ENCODE measurements around the gene HDDC2. TPM values are rescaled to one million over a fixed set of nuclear protein-coding genes. Genes with fewer than 3 reads are reported as not detected.

Gene HDDC2
- total RNA-seq, 1 experiment from 2014 or later: 95.6 TPM

DNA sequence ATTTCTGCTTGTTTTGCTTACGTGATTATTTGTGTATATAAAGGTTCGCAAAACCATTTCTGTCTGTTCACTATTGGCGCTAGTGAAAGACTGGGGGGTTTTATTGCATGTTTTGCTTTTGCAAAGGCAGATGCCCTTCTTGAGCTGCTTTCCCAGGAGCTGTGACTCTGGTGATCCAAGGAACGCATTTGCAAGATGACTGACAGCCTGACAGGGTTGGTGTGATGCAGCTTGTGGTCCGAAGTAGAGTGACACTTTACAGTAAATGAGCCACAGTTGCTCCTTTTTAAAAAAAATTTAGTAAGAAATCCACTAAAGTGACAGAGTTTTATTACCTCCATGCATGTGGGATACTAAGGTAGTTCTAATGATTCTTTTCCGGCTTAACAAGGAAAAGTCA, 74.5 kb downstream of the HDDC2 start:
- Histone ChIP-seq H3K4me1 (ENCODE audit: control insufficient read depth in 1 of 2, insufficient read depth in 2 of 2, low read length in 2 of 2) (no peaks in the 10 kb centered on the region), H3K9ac (ENCODE audit: low read length) (no peak overlapping the region), H3K9me3 (ENCODE audit: control insufficient read depth in 1 of 2, insufficient read depth in 1 of 2, low read depth in 1 of 2, low read length in 2 of 2) (no peaks in the 10 kb centered on the region), H3K4me3 (replicated peaks in 1 of 2; ENCODE audit: low read depth in 1 of 2, low read length in 2 of 2) (no peak overlapping the region), H4K20me1 (ENCODE audit: insufficient read depth) (no peaks in the 10 kb centered on the region), H3K36me3 (ENCODE audit: control insufficient read depth in 1 of 2, insufficient read depth in 2 of 2, low read length in 2 of 2) (no peaks in the 10 kb centered on the region), H3K9me2 (ENCODE audit: insufficient read depth) (no peaks in the 10 kb centered on the region), H3K4me2 (ENCODE audit: low read length) (no peak overlapping the region), H3K79me2 (ENCODE audit: insufficient read depth, low read length) (no peaks in the 10 kb centered on the region), H2AFZ (ENCODE audit: low read depth, low read length, poor library complexity, severe bottlenecking) (no peak overlapping the region), H3K27me3 (ENCODE audit: insufficient read depth, low read length) (no peaks in the 10 kb centered on the region), H3K27ac (ENCODE audit: low read depth, low read length) (no peak overlapping the region)
- TF ChIP-seq, protein P1, sequence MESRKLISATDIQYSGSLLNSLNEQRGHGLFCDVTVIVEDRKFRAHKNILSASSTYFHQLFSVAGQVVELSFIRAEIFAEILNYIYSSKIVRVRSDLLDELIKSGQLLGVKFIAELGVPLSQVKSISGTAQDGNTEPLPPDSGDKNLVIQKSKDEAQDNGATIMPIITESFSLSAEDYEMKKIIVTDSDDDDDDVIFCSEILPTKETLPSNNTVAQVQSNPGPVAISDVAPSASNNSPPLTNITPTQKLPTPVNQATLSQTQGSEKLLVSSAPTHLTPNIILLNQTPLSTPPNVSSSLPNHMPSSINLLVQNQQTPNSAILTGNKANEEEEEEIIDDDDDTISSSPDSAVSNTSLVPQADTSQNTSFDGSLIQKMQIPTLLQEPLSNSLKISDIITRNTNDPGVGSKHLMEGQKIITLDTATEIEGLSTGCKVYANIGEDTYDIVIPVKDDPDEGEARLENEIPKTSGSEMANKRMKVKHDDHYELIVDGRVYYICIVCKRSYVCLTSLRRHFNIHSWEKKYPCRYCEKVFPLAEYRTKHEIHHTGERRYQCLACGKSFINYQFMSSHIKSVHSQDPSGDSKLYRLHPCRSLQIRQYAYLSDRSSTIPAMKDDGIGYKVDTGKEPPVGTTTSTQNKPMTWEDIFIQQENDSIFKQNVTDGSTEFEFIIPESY (IDR thresholded peaks at IDR 0.05; ENCODE audit: extremely low read depth, insufficient replicate concordance, low read length): no peak
- TF ChIP-seq ZNF274 (IDR thresholded peaks at IDR 0.05; ENCODE audit: low read depth, low read length) (no peak), SP1 (IDR thresholded peaks at IDR 0.05; ENCODE audit: low read depth) (no peak), ELF1 (IDR thresholded peaks at IDR 0.05; ENCODE audit: borderline replicate concordance, low read depth) (no peak), POLR2AphosphoS5 (IDR thresholded peaks at IDR 0.05; ENCODE audit: low read depth, low read length) (no peak), CEBPB (IDR thresholded peaks at IDR 0.05; ENCODE audit: low read depth) (no peak), FOSL1 (IDR thresholded peaks at IDR 0.05; ENCODE audit: low read depth) (no peak), EZH2phosphoT487 (IDR thresholded peaks at IDR 0.05; ENCODE audit: borderline replicate concordance) (no peak), CBX3 (IDR thresholded peaks at IDR 0.05; ENCODE audit: low read depth) (no peak), ZFX (IDR thresholded peaks at IDR 0.05) (no peak), TCF7L2 (IDR thresholded peaks at IDR 0.05; ENCODE audit: borderline replicate concordance, extremely low read depth, insufficient read depth, insufficient read length) (no peak), YY1 (IDR thresholded peaks at IDR 0.05; ENCODE audit: extremely low read depth, insufficient replicate concordance, low read depth, low read length) (no peak), EGR1 (IDR thresholded peaks at IDR 0.05; ENCODE audit: low read depth) (no peak)
- TF ChIP-seq, protein P2, sequence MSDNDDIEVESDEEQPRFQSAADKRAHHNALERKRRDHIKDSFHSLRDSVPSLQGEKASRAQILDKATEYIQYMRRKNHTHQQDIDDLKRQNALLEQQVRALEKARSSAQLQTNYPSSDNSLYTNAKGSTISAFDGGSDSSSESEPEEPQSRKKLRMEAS (IDR thresholded peaks at IDR 0.05): no peak
- DNase-seq (ENCODE audit: low read depth, low spot score) (no peak), ATAC-seq (no peak)
- no TSS peak for BruUV-seq (replicated peaks)
- ChIA-PET POLR2A (no interaction called here), CTCF (no interaction called here), RAD21 (ENCODE audit: low non-redundant PET in 1 of 2, low total read pairs in 2 of 2, uncharacterized antibody in 2 of 2, unreplicated experiment in 2 of 2) (no interaction called here)
- intact Hi-C loops (cut with micrococcal nuclease): no loop called here

Other genes starting within 250 kb of the HDDC2 start
- 64.1 TPM for gene TPD52L1, start 148.2 kb downstream of the HDDC2 start, total RNA-seq (2021; ENCODE audit: unreplicated experiment)

Data from HCT116 (cell line).